ENCODE results near the gene ECT2L.

ECT2L gene

GRCh38 chr6:138814179-138814834, 18.4 kb downstream of the ECT2L start:
- in situ Hi-C loops (cut with MboI; ENCODE audit: low pct_unique_long_range_greater_than_20kb, low sequenced_read_pairs, unreplicated experiment), result loop anchor here (10.0 to 25.0 kb wide), 2 partner anchors 300 to 548 kb away; partner anchors contain the start of gene CITED2
- TF ChIP-seq CTCF (IDR thresholded peaks at IDR 0.05; ENCODE audit: extremely low read depth, insufficient read depth, missing control alignments), result no peak
- DNase-seq (ENCODE audit: low spot score), result no peak

- in situ Hi-C loops (cut with MboI; ENCODE audit: low pct_unique_long_range_greater_than_20kb, low sequenced_read_pairs, unreplicated experiment), result loop anchor here (5.0 to 25.0 kb wide), 3 partner anchors 172 to 547 kb away; partner anchors contain the start of genes CITED2 and REPS1
- DNase-seq (ENCODE audit: low spot score), result no peak
- TF ChIP-seq CTCF (IDR thresholded peaks at IDR 0.05; ENCODE audit: extremely low read depth, insufficient read depth, missing control alignments), result no peak
These were observed 19.3 kb downstream of the ECT2L start for GRCh38 chr6:138815221-138815620.

- DNase-seq (ENCODE audit: low spot score), result peak; percentile 59
- in situ Hi-C loops (cut with MboI; ENCODE audit: low pct_unique_long_range_greater_than_20kb, low sequenced_read_pairs, unreplicated experiment), result loop anchor here (5.0 to 25.0 kb wide), 3 partner anchors 171 to 546 kb away; partner anchors contain the start of genes CITED2 and REPS1
- TF ChIP-seq CTCF (IDR thresholded peaks at IDR 0.05; ENCODE audit: extremely low read depth, insufficient read depth, missing control alignments), result peak; percentile 75
These were observed 20.1 kb downstream of the ECT2L start for GRCh38 chr6:138815797-138816528.

GRCh38 chr6:138817799-138818198, 21.9 kb downstream of the ECT2L start:
- in situ Hi-C loops (cut with MboI; ENCODE audit: low pct_unique_long_range_greater_than_20kb, low sequenced_read_pairs, unreplicated experiment), result loop anchor here (5.0 to 25.0 kb wide), 3 partner anchors 170 to 545 kb away; partner anchors contain the start of genes CITED2 and REPS1
- DNase-seq (ENCODE audit: low spot score), result no peak
- TF ChIP-seq CTCF (IDR thresholded peaks at IDR 0.05; ENCODE audit: extremely low read depth, insufficient read depth, missing control alignments), result no peak

- in situ Hi-C loops (cut with MboI; ENCODE audit: low pct_unique_long_range_greater_than_20kb, low sequenced_read_pairs, unreplicated experiment), result loop anchor here (5.0 to 25.0 kb wide), 3 partner anchors 169 to 544 kb away; partner anchors contain the start of genes CITED2 and REPS1
- TF ChIP-seq CTCF (IDR thresholded peaks at IDR 0.05; ENCODE audit: extremely low read depth, insufficient read depth, missing control alignments), result no peak
- peak; percentile 42 for DNase-seq (ENCODE audit: low spot score)
These were observed 22.8 kb downstream of the ECT2L start for GRCh38 chr6:138818496-138819194.

- no peak for TF ChIP-seq CTCF (IDR thresholded peaks at IDR 0.05; ENCODE audit: extremely low read depth, insufficient read depth, missing control alignments)
- in situ Hi-C loops (cut with MboI; ENCODE audit: low pct_unique_long_range_greater_than_20kb, low sequenced_read_pairs, unreplicated experiment), result loop anchor here (25.0 kb wide), 1 partner anchor 541 kb away; the partner anchor contains the start of gene CITED2
- no peak for DNase-seq (ENCODE audit: low spot score)
These were observed 25.6 kb downstream of the ECT2L start for GRCh38 chr6:138821519-138821918.
